Pulmonary artery endothelial cell (primary cell): ENCODE data around the gene DPH1. TPM values are rescaled to one million over a fixed set of nuclear protein-coding genes. Genes with fewer than 3 reads are reported as not detected.

Experiments
- DNase-seq: peaks from one replicate; pipeline ENCODE4 v3.0.0-alpha.2; 2011; ENCODE audit warnings: low read depth, low spot score
- total RNA-seq: library from RNA; depleted of rRNA; stranded (reverse); fragments of >200 nt; gene quantifications from 2 replicates; pipeline ENCODE4 v1.2.3, GENCODE V29; 2014

The DPH1 gene
- total RNA-seq, 1 donor from 2014 or later = 13.2 TPM

DNA sequence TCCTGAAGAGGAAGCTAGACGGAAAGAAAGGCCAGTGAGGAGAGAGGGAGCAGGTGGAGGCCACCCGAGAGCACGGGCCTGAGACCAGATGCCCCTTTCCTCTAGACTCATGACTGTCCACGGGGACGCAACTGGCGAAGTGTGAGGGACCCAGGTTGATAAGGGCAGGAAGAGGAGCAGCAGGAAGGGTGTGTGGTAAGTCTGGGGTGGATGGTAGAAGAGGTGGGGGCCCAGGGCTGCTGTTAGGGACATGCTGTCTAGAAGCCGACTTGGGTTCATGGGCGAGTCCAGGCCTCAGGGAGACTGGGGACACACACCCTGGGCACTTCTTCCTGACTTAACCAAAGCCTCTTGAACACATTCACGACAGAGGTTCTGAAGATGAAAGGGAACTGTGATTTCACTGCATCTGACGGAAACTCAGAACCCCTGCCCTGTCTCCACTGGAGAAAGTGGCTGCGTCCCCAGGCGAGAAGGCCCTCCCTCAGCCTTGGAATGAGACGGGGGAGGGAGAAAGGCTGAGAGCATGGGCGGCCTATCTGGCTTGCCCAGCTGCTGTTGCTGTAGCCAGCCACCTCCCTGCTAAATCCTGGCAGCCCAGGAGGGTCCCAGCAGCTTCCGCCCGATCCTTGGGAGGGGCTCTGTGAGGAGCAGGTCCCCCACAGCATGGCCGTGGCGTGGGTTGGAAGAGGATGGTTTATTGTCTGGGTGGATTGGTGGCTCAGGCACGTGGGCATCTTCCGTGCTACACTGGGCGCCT lies 30.9 kb downstream of the DPH1 start:
- no peak for DNase-seq

DNA sequence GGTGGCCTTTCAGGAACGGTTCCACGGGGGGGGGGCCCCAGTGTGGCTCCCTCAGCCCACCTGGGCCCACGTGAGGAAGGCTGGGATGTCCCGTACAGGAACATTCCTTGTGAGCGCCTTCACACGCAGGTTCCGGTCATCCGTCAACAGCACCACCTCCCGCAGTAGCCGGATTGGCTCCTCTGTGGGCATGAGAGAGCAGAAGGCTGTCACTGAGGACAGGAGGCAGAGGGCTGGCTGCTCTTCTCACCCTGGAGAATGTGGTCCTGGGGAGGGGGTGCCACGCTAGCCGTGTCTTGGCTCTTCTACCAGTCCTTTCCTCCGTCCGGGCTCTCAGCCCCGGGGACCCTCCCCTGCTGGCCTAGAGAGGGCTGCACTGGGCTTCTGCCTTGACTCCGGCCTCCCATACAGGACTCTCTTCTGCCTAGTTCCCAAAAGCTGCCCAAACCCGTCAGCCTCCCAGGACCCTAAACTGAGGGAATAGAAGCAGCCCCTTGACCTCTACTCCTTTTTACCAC lies 31.5 kb downstream of the DPH1 start:
- DNase-seq = no peak

DNA sequence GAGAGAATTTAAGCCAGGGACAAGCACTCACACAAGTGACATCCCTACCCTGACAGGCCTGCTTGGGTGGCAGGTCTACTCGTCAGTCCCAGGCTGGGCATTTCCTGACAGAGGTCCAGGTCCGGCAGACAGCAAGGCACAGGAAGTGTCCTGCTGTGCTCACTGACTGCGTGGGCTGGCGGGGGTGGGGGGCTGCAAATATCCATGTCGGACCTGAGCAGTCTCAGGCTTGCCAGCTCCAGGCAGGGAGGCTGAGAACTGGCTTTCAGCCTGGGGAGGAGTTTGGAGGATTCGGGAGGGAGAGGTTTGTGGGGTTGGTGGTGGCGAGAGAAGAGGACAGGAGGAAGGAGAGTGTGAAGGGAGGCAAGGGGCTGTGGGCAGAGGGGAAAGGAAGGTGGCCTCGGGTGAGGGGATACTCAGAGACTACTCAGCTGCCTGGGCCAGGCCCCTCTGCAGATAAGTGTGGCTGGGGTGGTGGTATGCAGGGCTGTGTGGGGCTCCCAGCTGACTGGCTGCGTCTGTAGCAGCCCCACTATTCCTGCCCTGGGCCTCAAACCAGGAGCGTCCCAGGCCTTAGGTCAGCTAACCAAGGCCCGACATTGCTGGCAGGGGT lies 32.7 kb downstream of the DPH1 start:
- no peak for DNase-seq

DNA sequence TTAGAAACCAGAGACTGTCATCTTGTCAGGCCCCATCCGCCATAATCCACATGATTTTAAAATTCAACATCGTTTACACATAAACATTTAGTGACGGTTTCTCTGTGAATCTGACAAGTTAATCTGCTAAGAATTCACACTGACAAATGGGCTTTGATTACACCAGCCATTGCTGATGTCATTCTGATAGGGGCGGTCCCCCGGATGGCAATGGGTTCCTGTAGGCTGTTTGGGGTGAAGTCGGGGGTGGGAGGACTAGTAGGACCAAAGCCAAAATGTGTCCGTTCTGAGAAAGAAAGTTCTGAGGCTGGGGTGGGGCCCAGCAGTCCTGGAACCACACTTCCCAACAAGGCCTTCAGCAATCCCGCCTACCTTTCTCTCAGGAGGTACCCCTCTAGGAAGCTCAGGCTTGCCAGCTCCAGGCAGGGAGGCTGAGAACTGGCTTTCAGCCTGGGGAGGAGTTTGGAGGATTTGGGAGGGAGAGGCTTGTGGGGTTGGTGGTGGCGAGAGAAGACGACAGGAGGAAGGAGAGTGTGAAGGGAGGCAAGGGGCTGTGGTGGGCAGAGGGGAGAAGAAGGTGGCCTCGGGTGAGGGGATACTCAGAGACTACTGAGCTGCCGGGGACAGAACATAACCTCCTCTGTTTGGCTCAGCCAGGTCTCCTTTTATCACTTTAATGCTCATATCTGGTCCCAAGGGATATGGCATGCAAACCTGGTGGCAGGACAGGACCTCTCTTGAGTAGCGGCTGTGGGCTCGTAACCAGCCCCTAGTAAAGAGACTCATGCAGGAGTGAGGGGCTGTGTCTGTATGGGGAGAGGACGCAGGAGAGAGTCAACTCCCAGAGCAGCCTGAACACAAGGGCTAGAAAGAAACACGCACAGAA lies 33.6 kb downstream of the DPH1 start:
- no peak for DNase-seq

DNA sequence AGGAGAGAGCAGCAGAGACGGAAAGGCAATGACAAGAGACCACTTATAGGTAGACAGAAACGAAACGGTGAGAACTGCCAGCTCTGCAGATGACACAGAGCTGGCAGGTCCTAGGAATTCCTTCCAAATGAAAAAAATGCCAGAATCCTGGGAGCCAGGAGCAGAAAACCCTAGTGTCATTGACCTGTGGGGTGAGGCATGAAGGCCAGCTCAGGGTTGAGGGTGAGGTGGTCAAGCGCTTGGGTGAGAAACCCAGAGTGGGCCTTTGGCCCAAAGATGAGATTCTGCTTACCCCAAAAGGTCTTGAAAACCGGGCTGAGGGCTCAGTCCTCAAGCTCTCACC lies 34.2 kb downstream of the DPH1 start:
- DNase-seq = no peak

DNA sequence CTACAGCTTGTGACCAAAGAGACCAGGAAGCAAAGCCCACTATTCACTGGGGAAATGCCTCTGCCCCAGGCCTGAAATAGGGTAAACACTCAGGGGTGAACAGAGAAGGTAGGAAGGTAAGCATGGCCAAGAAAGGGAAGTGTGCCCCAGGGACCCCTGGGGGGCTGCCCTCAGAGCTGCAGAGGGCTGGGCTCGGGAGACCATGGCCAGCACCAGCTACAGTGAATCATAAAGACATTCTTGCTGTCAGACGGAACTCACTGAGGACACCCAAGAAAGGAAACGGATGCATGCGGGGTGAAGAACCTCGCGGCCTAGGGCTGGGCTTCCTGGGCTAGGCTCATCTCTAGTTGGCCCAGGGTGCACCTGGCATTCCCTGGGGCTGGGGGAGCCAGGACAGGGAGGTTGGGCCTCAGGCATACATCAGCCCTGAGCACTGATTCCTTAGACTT lies 34.6 kb downstream of the DPH1 start:
- DNase-seq = no peak

DNA sequence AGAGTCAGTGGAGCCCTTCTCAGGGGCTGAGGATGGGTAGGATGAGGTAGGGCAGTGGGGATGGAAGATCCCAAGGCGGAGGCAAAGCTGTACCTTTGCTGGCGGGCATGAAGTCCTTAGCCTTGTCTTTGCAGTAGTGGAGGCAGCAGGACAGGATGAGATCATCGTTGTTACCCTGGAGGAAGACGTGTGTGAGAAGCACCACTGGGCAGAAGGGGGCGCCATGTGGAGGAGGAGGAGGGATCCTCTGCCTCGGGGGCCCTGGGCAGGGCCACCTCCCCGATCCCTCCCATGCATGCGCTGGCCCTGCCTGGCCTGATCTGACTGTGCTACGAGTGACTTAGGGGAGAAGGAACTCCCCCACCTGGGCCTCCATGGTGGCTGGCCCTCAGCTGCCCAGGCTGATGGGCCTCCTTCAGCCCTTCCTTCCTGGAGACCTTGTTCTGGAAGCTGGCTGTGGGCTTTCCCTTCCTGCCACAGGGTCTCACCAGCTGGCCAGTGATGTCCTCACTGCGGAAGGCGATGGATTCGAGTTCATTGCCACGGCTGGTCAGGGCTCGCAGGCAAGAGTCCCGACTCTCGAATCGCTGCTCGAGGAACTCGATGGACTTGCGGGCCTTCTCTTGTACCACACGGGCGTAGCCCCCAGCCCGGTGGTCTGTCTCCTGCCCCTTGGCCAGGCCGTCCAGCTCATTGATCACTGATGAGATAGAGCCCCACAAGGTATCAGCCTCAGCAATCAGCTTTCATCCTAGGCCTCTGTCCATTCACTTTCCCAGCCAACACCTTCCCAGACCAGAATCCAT lies 35.2 kb downstream of the DPH1 start:
- no peak for DNase-seq

DNA sequence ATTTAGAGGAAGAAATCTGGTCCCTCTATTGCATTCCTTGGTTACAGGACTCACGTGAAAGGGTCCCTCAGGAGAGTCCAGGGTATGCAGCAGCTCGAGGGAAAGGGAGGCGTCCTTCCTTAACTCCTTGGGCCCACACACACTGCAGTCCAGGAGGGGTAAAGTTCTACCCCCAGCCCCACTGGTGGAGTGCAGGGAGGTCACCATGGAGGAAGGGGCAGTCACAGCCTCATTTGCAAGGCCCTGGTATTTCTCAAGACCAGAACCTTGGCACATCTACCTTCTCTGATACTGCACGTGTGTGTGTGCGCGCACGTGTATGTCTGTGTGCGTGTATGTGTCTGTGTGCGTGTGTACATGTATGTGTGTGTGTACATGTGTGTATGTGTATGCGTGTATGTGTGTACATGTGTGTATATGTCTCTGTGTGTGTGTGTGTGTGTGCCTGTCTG lies 36.0 kb downstream of the DPH1 start:
- DNase-seq = no peak

DNA sequence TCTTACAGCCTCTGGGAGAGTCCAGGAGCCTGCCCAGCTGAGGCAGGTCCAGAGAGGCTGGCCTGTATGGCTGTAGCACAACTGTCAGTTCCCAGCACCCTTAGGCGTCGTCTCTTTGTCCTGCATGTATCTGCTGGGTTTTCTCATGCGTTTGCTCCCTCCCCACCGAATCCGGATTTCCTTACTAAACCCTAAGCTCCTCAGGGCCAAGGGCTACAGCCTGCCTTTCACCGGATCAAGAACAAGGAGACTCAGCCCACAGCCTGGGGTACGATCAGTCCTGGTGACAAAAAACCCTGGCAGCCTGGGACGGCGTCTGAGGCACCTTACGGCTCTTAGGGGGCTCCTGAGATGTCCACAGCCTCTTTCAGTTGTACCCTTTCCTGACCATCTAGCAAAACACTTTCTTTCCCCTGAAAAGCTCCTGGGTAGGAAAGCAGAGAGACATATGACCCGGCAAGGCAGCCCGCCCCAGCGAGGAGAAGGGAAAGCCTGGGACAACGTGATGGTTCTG lies 37.2 kb downstream of the DPH1 start:
- DNase-seq = no peak

DNA sequence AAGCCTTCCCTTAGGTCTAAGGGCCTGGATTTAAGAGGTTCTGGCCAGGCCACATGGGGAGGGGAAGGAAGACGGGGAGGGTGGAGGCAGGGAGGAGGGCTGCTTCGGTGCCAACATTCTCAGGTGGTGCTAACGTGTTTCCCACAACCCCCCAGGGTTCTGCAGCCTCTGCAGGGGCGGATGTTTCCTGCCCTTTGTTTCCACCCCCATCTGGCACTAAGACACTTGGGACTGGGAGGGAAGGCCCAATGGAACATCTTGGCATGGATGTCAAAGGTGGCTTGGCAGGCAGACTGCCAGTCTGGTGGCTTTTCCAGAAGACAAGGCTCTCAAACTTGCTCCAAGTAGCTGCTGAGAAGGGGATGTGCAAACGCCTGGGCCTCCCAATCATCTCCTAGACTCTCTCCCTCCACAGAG lies 37.7 kb downstream of the DPH1 start:
- no peak for DNase-seq

DNA sequence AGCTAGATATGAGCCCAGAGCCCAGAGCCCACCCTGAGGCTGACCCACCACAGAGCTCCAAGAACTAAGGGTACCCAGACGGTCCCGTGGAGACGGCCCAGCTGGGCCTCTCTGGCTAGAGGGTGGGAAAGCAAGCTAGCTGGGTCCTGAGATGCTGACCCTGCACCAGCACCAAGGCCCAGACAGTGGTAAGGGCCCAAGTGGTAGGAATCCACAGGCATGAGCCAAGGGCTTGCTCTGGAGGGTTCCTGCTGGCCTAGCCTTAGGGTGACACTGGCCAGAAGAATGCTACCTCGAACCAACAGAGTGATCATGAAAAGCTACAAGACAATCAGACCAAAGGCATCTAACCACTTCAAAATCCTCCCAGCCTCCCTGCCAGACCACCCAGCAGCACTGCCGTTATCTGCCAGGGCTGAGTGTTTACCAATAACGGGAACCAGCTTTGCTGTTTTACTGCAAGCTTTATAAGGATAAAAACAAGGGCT lies 38.1 kb downstream of the DPH1 start:
- DNase-seq = no peak

DNA sequence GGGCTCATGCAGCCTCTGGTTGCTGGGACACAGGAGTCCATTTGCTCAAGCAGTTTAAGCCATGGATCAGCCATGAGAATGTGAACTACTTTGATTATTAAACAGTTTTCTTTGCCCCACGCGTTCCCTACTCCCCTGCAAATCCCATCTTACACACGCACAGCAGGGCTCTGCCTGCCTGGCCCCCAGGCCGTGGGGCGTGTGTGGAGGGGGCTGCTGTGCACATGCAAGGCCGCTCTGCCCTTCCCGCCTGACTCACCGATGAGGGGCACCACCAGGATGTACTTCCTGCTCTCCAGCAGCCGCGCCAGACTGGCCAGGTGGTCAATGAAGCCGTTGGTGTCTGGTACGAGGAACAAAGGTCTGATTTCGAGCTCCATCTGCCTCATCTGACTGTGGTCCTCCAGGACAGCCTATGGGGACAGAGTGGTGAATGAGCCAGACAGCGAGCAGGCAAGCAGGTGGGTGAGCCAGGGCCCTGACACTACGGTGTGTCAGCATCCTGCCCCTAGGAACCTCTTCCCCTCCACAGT lies 38.6 kb downstream of the DPH1 start:
- DNase-seq = no peak

DNA sequence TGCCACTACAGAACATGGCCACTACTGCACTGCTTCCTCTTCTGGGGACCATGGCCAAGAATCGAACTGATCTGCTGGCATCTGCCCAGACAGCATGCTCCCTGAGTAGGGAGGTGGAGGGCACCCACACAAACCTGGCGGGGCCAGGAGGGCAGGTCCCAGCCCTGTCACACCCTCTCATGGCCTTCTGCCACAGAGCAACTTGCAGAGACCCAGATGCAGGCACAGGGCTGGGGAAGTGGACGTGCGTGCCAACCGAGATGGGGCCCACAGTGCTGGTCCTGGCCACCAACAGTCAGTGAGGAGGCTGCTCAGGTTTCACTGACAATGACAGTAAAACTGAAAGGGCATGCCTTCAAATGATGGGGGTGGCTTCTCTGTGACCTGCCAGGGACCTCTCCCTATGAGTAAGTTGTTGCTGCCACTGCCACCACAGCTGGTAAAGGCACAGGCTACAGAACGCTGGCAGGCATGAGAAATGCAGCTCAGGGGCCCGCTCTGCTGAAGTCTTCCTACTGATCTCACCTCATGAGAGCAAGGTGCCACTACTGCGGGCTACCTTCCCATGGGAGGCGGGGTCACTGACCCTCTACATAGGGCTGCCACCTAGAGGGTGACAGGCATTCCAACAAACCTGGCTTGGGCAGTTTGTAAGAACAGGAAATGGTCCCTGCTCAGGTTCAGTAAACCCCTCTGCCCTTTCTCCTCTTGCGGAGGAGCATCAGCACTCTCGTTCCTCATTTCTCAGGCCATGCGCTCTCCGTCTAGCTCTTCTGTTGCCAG lies 40.5 kb downstream of the DPH1 start:
- DNase-seq = no peak

DNA sequence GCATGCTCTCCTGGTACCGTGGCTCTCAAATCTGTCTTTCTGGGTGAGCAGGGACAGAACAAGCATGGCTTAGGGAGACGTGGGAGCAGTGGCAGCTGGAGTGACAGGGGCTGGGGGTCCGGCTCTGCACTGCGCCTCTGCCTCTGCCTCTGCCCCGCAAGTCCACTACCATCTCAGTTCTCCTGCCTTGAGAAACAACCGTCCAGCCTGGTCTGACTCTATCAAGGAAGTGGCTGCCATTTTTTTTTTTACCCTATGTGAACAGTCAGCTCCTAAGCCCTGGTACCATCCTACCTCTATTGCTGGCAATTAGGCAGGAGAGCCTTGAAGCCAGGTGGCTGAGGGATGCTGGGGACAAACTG lies 41.1 kb downstream of the DPH1 start:
- no peak for DNase-seq

DNA sequence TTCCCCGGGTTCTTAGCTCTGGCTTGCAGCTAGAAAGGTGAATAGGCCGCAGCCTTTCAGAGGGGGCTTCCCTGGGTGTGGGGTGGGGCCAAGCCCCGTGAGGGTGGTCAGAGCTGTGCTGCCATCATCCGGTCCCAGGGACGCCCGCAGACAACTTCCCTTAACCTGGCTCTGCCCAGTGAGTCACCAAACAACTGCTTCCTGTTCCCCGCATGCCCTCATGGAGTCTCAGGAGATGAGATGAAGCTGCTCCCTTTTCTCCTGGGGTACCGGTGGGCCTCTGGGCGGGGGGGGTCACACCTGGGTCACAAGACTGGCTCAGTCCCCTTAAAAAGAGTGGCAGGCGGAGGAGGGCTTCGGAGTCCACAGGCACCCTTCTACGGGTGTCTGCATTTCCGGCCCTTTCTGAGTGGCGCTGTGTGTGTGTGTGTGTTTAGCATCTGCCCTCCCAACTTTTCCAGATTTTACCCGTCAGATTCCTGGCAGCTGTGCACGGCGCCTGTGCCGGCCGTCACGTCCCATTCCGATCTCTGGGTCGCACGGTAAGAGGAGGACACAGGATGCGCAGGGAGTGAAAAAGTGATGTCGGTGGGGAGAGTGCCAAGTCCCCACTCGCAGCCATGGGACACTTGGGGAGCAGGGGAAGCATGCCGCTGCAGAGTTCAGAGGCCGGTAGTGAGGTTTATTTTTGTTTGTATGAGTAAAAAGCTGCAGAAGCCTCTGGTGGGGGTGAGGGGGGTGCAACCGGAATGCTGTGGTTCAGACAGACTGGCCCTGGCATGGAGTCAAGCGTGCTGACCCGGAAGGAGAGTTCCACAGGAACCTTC lies 41.7 kb downstream of the DPH1 start:
- DNase-seq = no peak

DNA sequence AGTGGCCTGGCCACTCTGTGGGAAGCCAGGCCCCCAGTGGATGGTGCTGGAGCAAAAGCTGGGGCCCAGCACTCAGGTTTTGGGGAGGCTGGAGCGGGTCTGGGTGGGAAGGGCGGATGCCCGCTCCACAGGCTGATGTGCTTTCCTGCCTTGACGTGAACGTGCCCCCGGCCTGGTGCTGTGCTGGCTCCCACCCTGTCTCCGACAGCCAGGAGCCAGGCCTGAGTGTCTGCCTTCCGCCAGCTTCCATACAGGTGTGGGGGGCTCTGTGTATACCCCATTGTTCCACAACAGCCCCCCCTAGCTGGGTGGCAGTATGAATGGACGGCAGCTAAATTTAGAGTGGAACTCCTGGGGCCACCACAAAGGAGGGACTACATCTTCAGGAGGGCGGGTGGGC lies 45.0 kb downstream of the DPH1 start:
- no peak for DNase-seq

DNA sequence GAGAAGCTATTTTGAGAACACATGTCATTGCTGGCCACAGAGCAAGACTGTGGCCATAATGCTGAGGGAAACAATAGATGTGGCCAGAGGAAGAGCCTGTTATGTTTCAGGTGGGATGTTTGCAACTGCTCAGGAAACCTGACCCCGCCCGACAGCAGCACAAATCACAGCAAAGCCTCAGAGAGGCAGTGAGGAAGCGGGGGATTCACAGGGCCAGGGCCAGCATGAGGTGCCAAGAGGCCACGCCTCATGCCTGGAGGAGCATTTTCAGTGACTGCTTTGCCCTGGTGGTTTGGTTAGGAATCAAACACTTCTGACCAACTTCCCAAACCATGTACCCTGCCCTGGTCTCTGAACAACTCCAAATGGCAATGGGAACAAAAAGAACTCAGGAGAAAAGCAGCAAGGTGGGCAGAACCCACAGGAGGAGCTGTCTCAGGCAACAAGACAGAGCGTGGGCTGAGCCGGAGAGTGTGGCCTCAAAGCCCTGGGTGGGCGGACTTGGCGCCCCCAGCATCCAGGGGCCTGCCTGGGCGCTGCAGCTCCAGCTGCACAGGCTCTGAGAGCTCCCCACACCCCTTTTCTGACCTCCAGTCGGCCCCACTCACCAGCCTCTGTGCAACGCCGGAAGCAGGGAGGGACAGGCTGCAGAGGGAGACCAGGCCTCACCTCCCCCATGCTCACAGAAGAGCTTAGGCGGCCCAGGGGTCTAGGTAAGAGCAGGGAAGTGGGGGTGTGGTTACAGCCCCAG lies 45.6 kb downstream of the DPH1 start:
- no peak for DNase-seq
